ENCODE measurements around the gene EXOC4. TPM values are rescaled to one million over a fixed set of nuclear protein-coding genes. Genes with fewer than 3 reads are reported as not detected.

The EXOC4 gene
- total RNA-seq, 1 donor from 2014 or later, result 99.2 TPM

- Histone ChIP-seq H3K36me3 (no peaks in the 10 kb centered on the region), H3K4me1 (no peaks in the 10 kb centered on the region), H3K9me3 (no peaks in the 10 kb centered on the region), H3K27ac (no peak overlapping the region), H3K4me3 (no peak overlapping the region), H3K27me3 (no peaks in the 10 kb centered on the region)
- no peak for DNase-seq (ENCODE audit: extremely low spot score in 2 of 2)
- intact Hi-C loops (cut with DNase I), result no loop called here
- TF ChIP-seq, protein P1, sequence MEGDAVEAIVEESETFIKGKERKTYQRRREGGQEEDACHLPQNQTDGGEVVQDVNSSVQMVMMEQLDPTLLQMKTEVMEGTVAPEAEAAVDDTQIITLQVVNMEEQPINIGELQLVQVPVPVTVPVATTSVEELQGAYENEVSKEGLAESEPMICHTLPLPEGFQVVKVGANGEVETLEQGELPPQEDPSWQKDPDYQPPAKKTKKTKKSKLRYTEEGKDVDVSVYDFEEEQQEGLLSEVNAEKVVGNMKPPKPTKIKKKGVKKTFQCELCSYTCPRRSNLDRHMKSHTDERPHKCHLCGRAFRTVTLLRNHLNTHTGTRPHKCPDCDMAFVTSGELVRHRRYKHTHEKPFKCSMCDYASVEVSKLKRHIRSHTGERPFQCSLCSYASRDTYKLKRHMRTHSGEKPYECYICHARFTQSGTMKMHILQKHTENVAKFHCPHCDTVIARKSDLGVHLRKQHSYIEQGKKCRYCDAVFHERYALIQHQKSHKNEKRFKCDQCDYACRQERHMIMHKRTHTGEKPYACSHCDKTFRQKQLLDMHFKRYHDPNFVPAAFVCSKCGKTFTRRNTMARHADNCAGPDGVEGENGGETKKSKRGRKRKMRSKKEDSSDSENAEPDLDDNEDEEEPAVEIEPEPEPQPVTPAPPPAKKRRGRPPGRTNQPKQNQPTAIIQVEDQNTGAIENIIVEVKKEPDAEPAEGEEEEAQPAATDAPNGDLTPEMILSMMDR (IDR thresholded peaks at IDR 0.05), result no peak
- no peak for TF ChIP-seq POLR2A (IDR thresholded peaks at IDR 0.05)
- no peak for TF ChIP-seq POLR2AphosphoS5 (IDR thresholded peaks at IDR 0.05; ENCODE audit: insufficient read depth in 1 of 2, low read depth in 1 of 2)
These were observed 657.9 kb downstream of the EXOC4 start for GRCh38 chr7:133910761-133911160.

DNA sequence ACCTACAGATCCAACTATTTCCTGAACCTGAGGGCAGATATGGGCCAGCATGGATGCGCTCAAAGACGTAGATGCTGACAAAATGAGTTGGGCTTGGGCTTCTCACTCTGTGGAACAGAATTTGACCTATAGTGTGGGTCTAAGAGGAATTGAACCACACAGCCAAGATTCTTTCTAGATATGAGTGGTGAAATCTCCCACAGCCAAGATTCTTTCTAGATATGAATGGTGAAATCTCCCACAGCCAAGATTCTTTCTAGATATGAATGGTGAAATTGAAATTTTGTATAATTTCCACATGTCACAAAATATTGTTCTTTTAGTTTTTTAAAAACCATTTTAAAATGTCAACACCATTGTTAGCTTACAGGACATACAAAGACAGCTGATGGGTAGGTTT is 658.8 kb downstream of the EXOC4 start:
- Histone ChIP-seq H3K27me3 (no peaks in the 10 kb centered on the region), H3K27ac (no peak overlapping the region), H3K36me3 (no peaks in the 10 kb centered on the region), H3K9me3 (no peaks in the 10 kb centered on the region), H3K4me3 (no peak overlapping the region), H3K4me1 (no peaks in the 10 kb centered on the region)
- no peak for DNase-seq (ENCODE audit: extremely low spot score in 2 of 2)
- TF ChIP-seq, protein P1 (IDR thresholded peaks at IDR 0.05), result no peak
- TF ChIP-seq POLR2A (IDR thresholded peaks at IDR 0.05) (no peak), POLR2AphosphoS5 (IDR thresholded peaks at IDR 0.05; ENCODE audit: insufficient read depth in 1 of 2, low read depth in 1 of 2) (no peak)
- intact Hi-C loops (cut with DNase I), result no loop called here

GRCh38 chr7:133912916-133913697 is 660.2 kb downstream of the EXOC4 start:
- no peak overlapping the region for H3K4me3 ChIP-seq
- H3K36me3 ChIP-seq, result no peaks in the 10 kb centered on the region
- H3K27me3 ChIP-seq, result no peaks in the 10 kb centered on the region
- no peak for DNase-seq (ENCODE audit: extremely low spot score in 2 of 2)
- intact Hi-C loops (cut with DNase I), result no loop called here
- H3K4me1 ChIP-seq, result no peaks in the 10 kb centered on the region
- H3K9me3 ChIP-seq, result no peaks in the 10 kb centered on the region
- H3K27ac ChIP-seq, result no peak overlapping the region
- TF ChIP-seq, protein P1 (IDR thresholded peaks at IDR 0.05), result no peak
- TF ChIP-seq POLR2AphosphoS5 (IDR thresholded peaks at IDR 0.05; ENCODE audit: insufficient read depth in 1 of 2, low read depth in 1 of 2) (no peak), POLR2A (IDR thresholded peaks at IDR 0.05) (no peak)

GRCh38 chr7:133916621-133917020 is 663.7 kb downstream of the EXOC4 start:
- no peak for TF ChIP-seq POLR2AphosphoS5 (IDR thresholded peaks at IDR 0.05; ENCODE audit: insufficient read depth in 1 of 2, low read depth in 1 of 2)
- no peak for TF ChIP-seq POLR2A (IDR thresholded peaks at IDR 0.05)
- TF ChIP-seq, protein P1 (IDR thresholded peaks at IDR 0.05), result no peak
- Histone ChIP-seq H3K36me3 (peaks cover 0 to 20% of the 10 kb centered on the region in 2 donors), H3K27me3 (no peaks in the 10 kb centered on the region), H3K4me3 (no peak overlapping the region), H3K9me3 (peaks cover 3% of the 10 kb centered on the region), H3K27ac (no peak overlapping the region), H3K4me1 (no peaks in the 10 kb centered on the region)
- DNase-seq (ENCODE audit: extremely low spot score in 2 of 2), result no peak
- intact Hi-C loops (cut with DNase I), result no loop called here

- TF ChIP-seq POLR2A (IDR thresholded peaks at IDR 0.05) (no peak), POLR2AphosphoS5 (IDR thresholded peaks at IDR 0.05; ENCODE audit: insufficient read depth in 1 of 2, low read depth in 1 of 2) (no peak)
- TF ChIP-seq, protein P1 (IDR thresholded peaks at IDR 0.05), result no peak
These were observed 666.9 kb downstream of the EXOC4 start for GRCh38 chr7:133919810-133920209.

More at GRCh38 chr7:133919810-133920209, 666.9 kb downstream of the EXOC4 start:
- peaks cover 3% of the 10 kb centered on the region for H3K9me3 ChIP-seq
- H3K27me3 ChIP-seq, result no peaks in the 10 kb centered on the region
- no peak overlapping the region for H3K27ac ChIP-seq
- no peak for DNase-seq (ENCODE audit: extremely low spot score in 2 of 2)
- H3K4me3 ChIP-seq, result no peak overlapping the region
- peaks cover 0 to 20% of the 10 kb centered on the region in 2 donors for H3K36me3 ChIP-seq
- intact Hi-C loops (cut with DNase I), result no loop called here
- H3K4me1 ChIP-seq, result no peaks in the 10 kb centered on the region

All from vagina (tissue), 2 donors.